Cardiac muscle cell (in vitro differentiated cells and primary cell): ENCODE results near the gene RHOJ. TPM values are rescaled to one million over a fixed set of nuclear protein-coding genes. Genes with fewer than 3 reads are reported as not detected.
A peak's percentile ranks its signal among the peaks of the same experiment; 100 is the strongest.
"Not testable (repeated sequence)": the region's sequence is repeated elsewhere in the genome, so short reads cannot be mapped to it uniquely, and the experiment has no call there.

Experiments
- DNase-seq, 2 donors: peaks; one replicate each; pipeline versions ENCODE4 v3.0.0 to v3.0.0-alpha.2; 2010 to 2017; ENCODE audit warnings: low read depth in 1 of 2, low spot score in 1 of 2
- H3K27ac ChIP-seq: fragments of 200-600 bp; sonication (generic); 2 replicates; pipeline ENCODE4 v1.5.1; 2016
- H3K27me3 ChIP-seq: fragments of 200-600 bp; sonication (generic); 2 replicates; pipeline ENCODE4 v1.6.0; 2016; ENCODE audit warnings: control low read depth
- H3K36me3 ChIP-seq: fragments of 200-600 bp; sonication (generic); 2 replicates; pipeline ENCODE4 v1.5.1; 2016; ENCODE audit warnings: control low read depth
- H3K4me1 ChIP-seq: fragments of 200-600 bp; sonication (generic); 2 replicates; pipeline ENCODE4 v1.8.1; 2017; ENCODE audit warnings: low read depth, mild to moderate bottlenecking, mixed run types
- H3K4me3 ChIP-seq: fragments of 200-600 bp; sonication (generic); 2 replicates; pipeline ENCODE4 v1.5.1; 2016; ENCODE audit warnings: mild to moderate bottlenecking
- H3K9me3 ChIP-seq: fragments of 200-600 bp; sonication (generic); 2 replicates; pipeline ENCODE4 v1.5.1; 2017; ENCODE audit warnings: low read depth, mild to moderate bottlenecking, control low read depth
- CTCF ChIP-seq: IDR thresholded peaks from 2 replicates; pipeline ENCODE4 v1.5.1; 2012; ENCODE audit warnings: low read depth, mild to moderate bottlenecking, low read length
- polyA plus RNA-seq: library from polyadenylated mRNA; unstranded; fragments of >200 nt; fragmentation: Nextera tagmentation; extraction: Ambion mirVana; gene quantifications from 2 replicates; pipeline ENCODE4 v1.2.1, GENCODE V29; 2016
- total RNA-seq: library from RNA; depleted of rRNA; stranded (reverse); fragments of >200 nt; gene quantifications from 2 replicates; pipeline ENCODE4 v1.2.3, GENCODE V29; 2016

RHOJ gene
- total and polyA plus RNA-seq, 2 experiments from 2014 or later, result 0.18 TPM; not detected in 1

DNA sequence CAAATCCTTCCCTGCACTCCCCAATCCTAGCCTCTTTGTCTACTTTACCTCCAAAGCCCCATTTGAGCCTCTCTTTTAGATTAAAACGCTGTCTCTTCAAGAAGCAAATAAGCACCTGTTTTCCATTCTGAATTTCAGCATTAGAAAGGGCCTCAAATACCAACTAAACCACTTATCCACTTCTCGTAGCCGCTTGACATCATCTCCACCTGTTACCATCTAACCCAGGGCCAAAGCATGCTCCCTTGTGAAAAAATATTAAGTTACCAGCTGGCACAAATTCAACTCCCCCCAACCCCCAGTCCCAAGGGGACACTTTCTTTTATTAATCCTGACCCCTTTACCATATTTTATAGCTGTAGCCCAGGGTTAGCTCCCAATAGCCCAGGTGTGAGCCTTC, 71.4 kb downstream of the RHOJ start:
- Histone ChIP-seq H3K27me3 (no peaks in the 10 kb centered on the region), H3K36me3 (no peaks in the 10 kb centered on the region), H3K9me3 (no peaks in the 10 kb centered on the region), H3K4me3 (no peak overlapping the region), H3K27ac (no peak overlapping the region), H3K4me1 (no peaks in the 10 kb centered on the region)
- TF ChIP-seq CTCF, result no peak
- no peak for DNase-seq

DNA sequence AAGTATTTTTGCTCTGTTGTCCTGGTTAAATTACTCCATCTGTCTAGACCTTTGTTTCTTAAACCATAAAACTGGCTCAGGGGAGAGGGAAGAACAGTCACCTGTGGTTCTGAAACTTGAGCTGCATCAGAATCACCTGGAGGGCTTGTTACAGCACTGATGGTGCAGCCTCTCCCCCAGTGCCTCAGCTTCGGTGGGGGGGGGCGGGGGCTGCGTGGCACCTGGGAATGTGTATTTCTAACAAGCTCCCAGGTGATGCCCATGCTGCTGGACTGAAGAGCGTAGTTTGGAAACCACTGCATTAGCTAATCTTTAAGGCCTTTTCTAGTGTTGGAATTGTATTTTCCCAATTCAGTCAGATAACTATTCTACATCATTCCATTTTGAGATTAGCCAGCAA, 71.8 kb downstream of the RHOJ start:
- Histone ChIP-seq H3K4me1 (no peaks in the 10 kb centered on the region), H3K36me3 (no peaks in the 10 kb centered on the region), H3K9me3 (no peaks in the 10 kb centered on the region), H3K4me3 (no peak overlapping the region), H3K27me3 (no peaks in the 10 kb centered on the region), H3K27ac (no peak overlapping the region)
- no peak for TF ChIP-seq CTCF
- DNase-seq, result no peak

DNA sequence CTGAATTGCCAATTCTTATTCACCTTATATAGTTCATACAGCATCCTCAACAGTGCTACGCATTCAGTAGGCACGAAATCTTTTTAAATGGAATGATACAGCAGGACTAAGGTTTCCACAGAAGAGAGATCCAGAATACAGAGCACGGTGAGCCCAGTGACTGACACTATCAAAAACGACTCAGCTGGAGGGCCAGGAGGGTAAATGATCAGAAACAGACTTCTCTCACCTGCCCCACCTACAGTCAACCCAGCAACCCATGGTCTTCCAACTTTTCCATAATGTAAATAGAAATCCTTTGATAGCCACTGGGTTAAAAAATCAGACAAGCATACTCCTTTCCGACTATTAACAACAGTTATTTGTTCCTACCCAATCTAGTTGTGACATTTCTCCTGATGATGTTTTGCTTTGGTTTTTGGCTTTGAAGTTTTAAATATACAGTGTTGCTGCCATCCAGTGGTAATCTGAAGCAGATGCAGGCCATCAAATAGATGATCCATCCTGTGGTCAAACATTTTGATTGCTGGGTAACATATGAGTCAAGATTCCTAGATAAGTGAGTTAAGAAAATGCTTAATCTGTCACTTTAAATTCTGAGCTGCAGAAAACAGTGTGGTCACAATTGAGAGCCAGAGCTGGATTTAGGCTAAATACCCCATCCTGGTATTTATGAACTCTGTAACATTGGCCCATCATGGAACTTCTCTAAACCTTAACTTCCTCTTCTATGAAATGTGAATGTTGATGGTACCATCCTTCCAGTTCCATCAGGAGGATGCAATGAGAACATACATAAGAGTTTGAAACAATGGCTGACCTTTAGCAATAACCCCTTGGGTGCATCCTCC, 72.5 kb downstream of the RHOJ start:
- Histone ChIP-seq H3K4me3 (no peak overlapping the region), H3K27me3 (no peaks in the 10 kb centered on the region), H3K36me3 (no peaks in the 10 kb centered on the region), H3K27ac (no peak overlapping the region), H3K4me1 (no peaks in the 10 kb centered on the region), H3K9me3 (no peaks in the 10 kb centered on the region)
- TF ChIP-seq CTCF, result peak; percentile 77
- DNase-seq, result peak; percentile 56 to 72

DNA sequence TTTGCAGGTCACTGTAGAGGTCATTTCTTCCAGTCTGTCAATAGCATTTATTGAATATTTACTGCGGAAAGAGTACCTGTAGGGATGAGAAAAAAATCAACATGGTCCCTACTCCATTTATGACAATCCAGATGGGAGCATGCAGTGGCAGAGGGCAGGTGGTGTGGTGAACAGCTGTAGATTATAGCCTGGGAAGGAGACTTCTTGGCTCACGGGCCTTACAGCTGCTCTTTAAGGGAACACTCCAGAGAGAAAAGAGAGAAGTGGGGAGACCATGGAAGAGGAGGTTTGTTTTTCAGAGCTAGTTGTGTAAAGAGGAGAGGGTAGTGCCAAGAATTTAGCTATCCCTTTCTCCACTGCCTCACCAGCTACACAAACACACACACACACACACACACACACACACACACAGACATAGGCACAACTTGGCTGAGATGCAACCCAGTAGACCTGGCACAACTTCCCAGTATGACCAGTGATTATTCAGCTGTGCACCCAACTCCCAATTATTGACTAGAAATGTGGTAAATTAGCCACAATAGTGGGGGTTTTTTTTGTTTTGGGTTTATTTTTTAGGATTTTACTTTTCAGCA, 73.4 kb downstream of the RHOJ start:
- no peak for TF ChIP-seq CTCF
- no peak for DNase-seq
- no peaks in the 10 kb centered on the region for H3K27me3 ChIP-seq
- H3K36me3 ChIP-seq, result no peaks in the 10 kb centered on the region
- H3K9me3 ChIP-seq, result no peaks in the 10 kb centered on the region
- H3K4me3 ChIP-seq, result no peak overlapping the region
- no peak overlapping the region for H3K27ac ChIP-seq
- H3K4me1 ChIP-seq, result no peaks in the 10 kb centered on the region

DNA sequence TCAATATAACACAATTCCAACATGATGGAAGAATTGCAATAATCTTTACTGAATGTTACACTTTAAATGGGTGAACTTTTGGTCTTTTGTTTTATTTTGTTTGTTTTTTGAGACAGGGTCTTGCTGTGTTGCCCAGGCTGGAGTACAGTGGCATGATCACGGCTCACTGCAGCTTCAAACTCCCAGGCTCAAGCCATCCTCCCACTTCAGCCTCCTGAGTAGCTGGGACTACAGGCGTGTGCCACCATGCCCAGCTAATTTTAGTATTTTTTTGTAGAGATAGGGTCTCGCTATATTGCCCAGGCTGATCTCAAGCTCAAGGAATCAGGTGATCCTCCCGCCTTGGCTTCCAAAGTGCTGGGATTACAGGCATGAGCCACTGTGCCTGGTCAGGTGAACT, 75.7 kb downstream of the RHOJ start:
- not testable (repeated sequence) for DNase-seq, H3K9me3 ChIP-seq, H3K4me3 ChIP-seq, H3K27ac ChIP-seq, H3K27me3 ChIP-seq, H3K36me3 ChIP-seq
- H3K4me1 ChIP-seq, result peaks cover 14% of the 10 kb centered on the region
